KOPT-K1 (cell line): Measurements from ENCODE around the gene SMARCD2.
A peak's percentile ranks its signal among the peaks of the same experiment; 100 is the strongest.
"Not testable (repeated sequence)": the region's sequence is repeated elsewhere in the genome, so short reads cannot be mapped to it uniquely, and the experiment has no call there.

Experiments
- H3K27ac ChIP-seq: fragments of 200-600 bp; sonication (generic); 2 replicates; pipeline ENCODE4 v1.5.1; 2016; ENCODE audit warnings: antibody characterized with exemption, mild to moderate bottlenecking, low read depth, low read length; ENCODE audit not compliant: poor library complexity, severe bottlenecking
- H3K36me3 ChIP-seq: fragments of 200-600 bp; sonication (generic); 2 replicates; pipeline ENCODE4 v1.5.1; 2017; ENCODE audit warnings: antibody characterized with exemption, mild to moderate bottlenecking, low read length, moderate library complexity; ENCODE audit not compliant: insufficient read depth
- H3K9me3 ChIP-seq: fragments of 200-600 bp; sonication (generic); 2 replicates; pipeline ENCODE4 v1.5.1; 2017; ENCODE audit warnings: antibody characterized with exemption, low read length, mild to moderate bottlenecking; ENCODE audit not compliant: insufficient read depth, poor library complexity, severe bottlenecking

Gene SMARCD2

GRCh38 chr17:63817736-63818385, 24.6 kb downstream of the SMARCD2 start:
- Histone ChIP-seq H3K36me3 (peaks cover 100% of the 10 kb centered on the region), H3K9me3 (no peaks in the 10 kb centered on the region), H3K27ac (peak overlapping the region; percentile 77)

DNA sequence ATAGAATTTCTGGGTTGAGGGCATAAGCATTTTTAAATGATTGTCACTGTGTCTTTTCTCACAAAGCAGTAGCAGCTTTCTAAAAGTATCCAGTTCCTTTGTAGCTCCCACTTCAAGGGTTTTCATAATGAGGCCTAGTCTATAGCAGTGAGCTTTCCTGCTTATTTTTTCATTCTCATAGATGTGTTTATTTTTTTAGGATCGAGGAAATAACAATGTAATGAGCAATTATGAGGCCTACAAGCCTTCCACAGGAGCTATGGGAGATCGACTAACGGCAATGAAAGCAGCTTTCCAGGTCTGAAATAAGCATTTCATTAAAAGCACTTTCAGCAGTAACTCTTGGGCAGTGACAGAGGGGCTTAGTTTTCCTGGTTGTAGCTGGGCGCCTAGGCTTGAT, 25.8 kb downstream of the SMARCD2 start:
- Histone ChIP-seq H3K9me3 (no peaks in the 10 kb centered on the region), H3K27ac (peak overlapping the region; percentile 77), H3K36me3 (peaks cover 100% of the 10 kb centered on the region)

DNA sequence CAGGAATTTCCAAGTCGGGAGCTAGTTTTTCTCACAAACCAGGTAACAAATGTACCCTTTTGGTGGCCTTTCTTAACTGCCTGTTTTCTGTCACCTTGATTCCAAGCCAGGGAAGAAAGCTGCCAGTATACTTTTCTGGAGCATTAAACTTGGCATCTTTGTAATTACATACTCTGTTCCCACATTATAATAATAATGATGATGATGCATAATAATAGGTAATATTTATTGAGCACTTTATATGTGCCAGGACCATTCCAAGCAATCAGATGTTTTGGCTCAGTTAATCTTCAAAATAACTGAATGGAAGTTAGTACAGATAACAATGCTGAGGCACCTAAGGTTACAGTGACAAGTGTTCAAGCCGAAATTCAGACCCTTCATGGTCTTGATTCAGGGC, 26.4 kb downstream of the SMARCD2 start:
- H3K9me3 ChIP-seq: no peaks in the 10 kb centered on the region
- no peak overlapping the region for H3K27ac ChIP-seq
- H3K36me3 ChIP-seq: peaks cover 100% of the 10 kb centered on the region

- H3K27ac ChIP-seq: no peak overlapping the region
- no peaks in the 10 kb centered on the region for H3K9me3 ChIP-seq
- peaks cover 100% of the 10 kb centered on the region for H3K36me3 ChIP-seq
Observed at GRCh38 chr17:63809970-63810369, 32.5 kb downstream of the SMARCD2 start.

GRCh38 chr17:63805591-63805990, 36.9 kb downstream of the SMARCD2 start:
- Histone ChIP-seq H3K36me3 (peaks cover 100% of the 10 kb centered on the region), H3K27ac (no peak overlapping the region), H3K9me3 (no peaks in the 10 kb centered on the region)

DNA sequence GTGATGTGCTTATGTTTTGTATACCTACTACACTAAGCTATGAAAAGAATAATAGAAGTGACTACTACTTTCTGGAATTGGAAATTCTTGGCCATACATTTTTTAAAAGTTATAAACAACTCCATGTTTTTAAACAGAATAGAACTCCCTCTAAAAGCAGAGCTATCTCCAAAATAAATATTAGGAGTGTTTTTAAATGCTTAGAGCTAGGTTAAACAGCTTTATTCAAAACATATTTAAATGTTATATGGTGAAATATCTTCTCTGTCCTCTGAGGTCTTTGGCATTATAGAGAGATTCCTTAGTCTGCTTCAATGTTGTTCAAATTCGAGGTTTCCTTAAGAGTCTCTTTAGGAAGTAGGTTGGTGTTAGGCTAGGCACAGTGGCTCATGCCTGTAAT, 38.2 kb downstream of the SMARCD2 start:
- Histone ChIP-seq H3K27ac (no peak overlapping the region), H3K36me3 (peaks cover 100% of the 10 kb centered on the region), H3K9me3 (no peaks in the 10 kb centered on the region)

- Histone ChIP-seq H3K9me3 (no peaks in the 10 kb centered on the region), H3K36me3 (peaks cover 100% of the 10 kb centered on the region), H3K27ac (no peak overlapping the region)
Observed at GRCh38 chr17:63800783-63801182, 41.7 kb downstream of the SMARCD2 start.

GRCh38 chr17:63798572-63799106, 43.8 kb downstream of the SMARCD2 start:
- Histone ChIP-seq H3K36me3 (peaks cover 100% of the 10 kb centered on the region), H3K9me3 (no peaks in the 10 kb centered on the region), H3K27ac (no peak overlapping the region)

- H3K36me3 ChIP-seq: peaks cover 100% of the 10 kb centered on the region
- H3K27ac ChIP-seq, H3K9me3 ChIP-seq: not testable (repeated sequence)
Observed at GRCh38 chr17:63796375-63796774, 46.1 kb downstream of the SMARCD2 start.

- Histone ChIP-seq H3K9me3 (no peaks in the 10 kb centered on the region), H3K27ac (no peak overlapping the region), H3K36me3 (peaks cover 100% of the 10 kb centered on the region)
Observed at GRCh38 chr17:63792055-63792729, 50.3 kb downstream of the SMARCD2 start.

- H3K36me3 ChIP-seq: peaks cover 100% of the 10 kb centered on the region
- H3K9me3 ChIP-seq: no peaks in the 10 kb centered on the region
- no peak overlapping the region for H3K27ac ChIP-seq
Observed at GRCh38 chr17:63790057-63790456, 52.4 kb downstream of the SMARCD2 start.

DNA sequence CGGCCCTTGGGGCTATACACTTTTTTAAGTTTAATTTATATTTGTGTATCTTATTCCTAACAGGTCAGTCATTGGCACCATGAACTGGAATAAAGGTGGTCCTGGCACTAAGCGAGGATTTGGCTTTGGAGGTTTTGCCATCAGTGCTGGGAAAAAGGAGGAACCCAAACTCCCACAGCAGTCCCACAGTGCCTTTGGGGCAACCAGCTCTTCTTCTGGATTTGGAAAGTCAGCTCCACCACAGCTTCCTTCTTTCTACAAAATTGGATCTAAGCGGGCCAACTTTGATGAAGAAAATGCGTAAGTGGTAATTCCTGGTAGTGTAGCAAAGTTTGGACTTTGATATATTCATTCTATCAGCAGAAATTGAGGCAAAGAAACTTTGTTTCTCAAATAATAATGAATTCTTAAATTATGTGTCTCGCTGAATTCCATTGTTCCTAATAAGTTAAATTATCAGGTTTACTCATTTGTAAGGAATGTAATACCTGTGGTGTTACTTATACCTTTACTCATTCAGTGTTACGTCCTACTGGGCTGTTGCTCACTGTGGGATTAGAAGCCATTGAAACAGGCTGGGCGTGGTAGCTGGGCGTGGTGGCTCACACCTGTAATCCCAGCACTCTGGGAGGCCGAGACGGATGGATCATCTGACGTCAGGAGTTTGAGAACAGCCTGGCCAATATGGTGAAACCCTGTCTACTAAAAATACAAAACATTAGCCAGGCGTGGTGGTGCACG, 55.3 kb downstream of the SMARCD2 start:
- peaks cover 100% of the 10 kb centered on the region for H3K36me3 ChIP-seq
- no peak overlapping the region for H3K27ac ChIP-seq
- H3K9me3 ChIP-seq: no peaks in the 10 kb centered on the region

DNA sequence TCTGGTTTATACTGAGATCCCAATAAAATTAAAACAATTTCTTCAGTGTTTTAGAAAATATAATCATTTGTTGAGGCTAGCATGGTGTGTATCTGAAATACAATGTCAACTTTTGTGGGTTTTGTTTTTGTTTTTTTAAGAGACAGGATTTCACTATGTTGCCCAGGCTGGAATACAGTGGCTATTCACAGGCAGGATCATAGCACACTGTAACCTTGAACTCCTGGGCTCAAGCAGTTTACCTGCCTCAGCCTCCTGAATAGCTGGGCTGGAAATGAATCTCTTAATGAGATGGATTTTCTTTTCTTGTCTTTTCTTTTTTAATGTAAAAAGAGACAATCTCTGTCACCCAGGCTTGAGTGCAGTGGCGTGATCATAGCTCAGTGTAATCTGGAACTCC, 56.4 kb downstream of the SMARCD2 start:
- no peaks in the 10 kb centered on the region for H3K9me3 ChIP-seq
- H3K27ac ChIP-seq: no peak overlapping the region
- H3K36me3 ChIP-seq: peaks cover 99% of the 10 kb centered on the region

- H3K27ac ChIP-seq: no peak overlapping the region
- H3K36me3 ChIP-seq: peaks cover 99% of the 10 kb centered on the region
- no peaks in the 10 kb centered on the region for H3K9me3 ChIP-seq
Observed at GRCh38 chr17:63785556-63785955, 56.9 kb downstream of the SMARCD2 start.

- Histone ChIP-seq H3K9me3 (no peaks in the 10 kb centered on the region), H3K27ac (no peak overlapping the region), H3K36me3 (peaks cover 99% of the 10 kb centered on the region)
Observed at GRCh38 chr17:63783522-63783921, 59.0 kb downstream of the SMARCD2 start.
